Stimulated activated CD8-positive, alpha-beta memory T cell treated with anti-CD3 and anti-CD28 coated beads, Interleukin-7, amount 100 ng/mL, for 48 hours (primary cell): ENCODE data around the gene GAB1.

Experiments
- DNase-seq, 2 donors: peaks; one replicate each; pipeline ENCODE4 v3.0.0-alpha.2; 2020; ENCODE audit warnings: low read depth in 1 of 2; ENCODE audit errors: extremely low read depth in 1 of 2

The GAB1 gene

GRCh38 chr4:143407888-143408287 is 71.2 kb downstream of the GAB1 start:
- DNase-seq, result no peak

GRCh38 chr4:143410015-143410414 is 73.3 kb downstream of the GAB1 start:
- DNase-seq, result no peak

GRCh38 chr4:143411527-143412419 is 75.1 kb downstream of the GAB1 start:
- no peak for DNase-seq

GRCh38 chr4:143412420-143412758 is 75.7 kb downstream of the GAB1 start:
- no peak for DNase-seq

- no peak for DNase-seq
These were observed 81.2 kb downstream of the GAB1 start for GRCh38 chr4:143417679-143418403.

GRCh38 chr4:143420227-143420626 is 83.6 kb downstream of the GAB1 start:
- DNase-seq, result no peak

- no peak for DNase-seq
These were observed 84.9 kb downstream of the GAB1 start for GRCh38 chr4:143421609-143422008.

- no peak for DNase-seq
These were observed 87.6 kb downstream of the GAB1 start for GRCh38 chr4:143424276-143424675.

- DNase-seq, result no peak
These were observed 95.0 kb downstream of the GAB1 start for GRCh38 chr4:143431526-143432257.

- DNase-seq, result no peak
These were observed 95.5 kb downstream of the GAB1 start for GRCh38 chr4:143432258-143432591.

- DNase-seq, result no peak
These were observed 96.6 kb downstream of the GAB1 start for GRCh38 chr4:143433231-143433630.

- no peak for DNase-seq
These were observed 99.3 kb downstream of the GAB1 start for GRCh38 chr4:143435955-143436354.

- DNase-seq, result no peak
These were observed 100.8 kb downstream of the GAB1 start for GRCh38 chr4:143437476-143437875.

- DNase-seq, result no peak
These were observed 101.3 kb downstream of the GAB1 start for GRCh38 chr4:143437937-143438336.

- no peak for DNase-seq
These were observed 102.0 kb downstream of the GAB1 start for GRCh38 chr4:143438710-143439109.

- DNase-seq, result no peak
These were observed 104.4 kb downstream of the GAB1 start for GRCh38 chr4:143441109-143441508.

- DNase-seq, result no peak
These were observed 105.0 kb downstream of the GAB1 start for GRCh38 chr4:143441678-143442077.

- DNase-seq, result no peak
These were observed 107.1 kb downstream of the GAB1 start for GRCh38 chr4:143443728-143444127.

GRCh38 chr4:143451186-143451585 is 114.5 kb downstream of the GAB1 start:
- no peak for DNase-seq

GRCh38 chr4:143455211-143455610 is 118.5 kb downstream of the GAB1 start:
- DNase-seq, result no peak

- DNase-seq, result no peak
These were observed 122.3 kb downstream of the GAB1 start for GRCh38 chr4:143458966-143459365.
